GM19099 (cell line): ENCODE measurements around the gene EBF3.

ENCODE experiments used
- POLR2A ChIP-seq: IDR thresholded peaks from 3 replicates; pipeline ENCODE4 v1.6.1; 2011; ENCODE audit warnings: low read depth; ENCODE audit not compliant: insufficient read length; ENCODE audit errors: extremely low read depth

EBF3 gene

GRCh38 chr10:129880191-129880870 is 83.7 kb downstream of the EBF3 start:
- TF ChIP-seq POLR2A = no peak

GRCh38 chr10:129879655-129880054 is 84.4 kb downstream of the EBF3 start:
- TF ChIP-seq POLR2A = no peak

- no peak for TF ChIP-seq POLR2A
Measured at GRCh38 chr10:129878835-129879234, 85.2 kb downstream of the EBF3 start.

GRCh38 chr10:129877773-129878371 is 86.2 kb downstream of the EBF3 start:
- TF ChIP-seq POLR2A = no peak

GRCh38 chr10:129876838-129877237 is 87.2 kb downstream of the EBF3 start:
- TF ChIP-seq POLR2A = no peak

GRCh38 chr10:129875993-129876726 is 87.9 kb downstream of the EBF3 start:
- no peak for TF ChIP-seq POLR2A

- no peak for TF ChIP-seq POLR2A
Measured at GRCh38 chr10:129873351-129873750, 90.7 kb downstream of the EBF3 start.

- no peak for TF ChIP-seq POLR2A
Measured at GRCh38 chr10:129871966-129872365, 92.1 kb downstream of the EBF3 start.

- TF ChIP-seq POLR2A = no peak
Measured at GRCh38 chr10:129870961-129871621, 93.0 kb downstream of the EBF3 start.

- no peak for TF ChIP-seq POLR2A
Measured at GRCh38 chr10:129870474-129870757, 93.7 kb downstream of the EBF3 start.

- TF ChIP-seq POLR2A = no peak
Measured at GRCh38 chr10:129869596-129870473, 94.2 kb downstream of the EBF3 start.

- no peak for TF ChIP-seq POLR2A
Measured at GRCh38 chr10:129868449-129869035, 95.5 kb downstream of the EBF3 start.

- TF ChIP-seq POLR2A = no peak
Measured at GRCh38 chr10:129867631-129868179, 96.4 kb downstream of the EBF3 start.

- no peak for TF ChIP-seq POLR2A
Measured at GRCh38 chr10:129866894-129867293, 97.2 kb downstream of the EBF3 start.
